AML-193 (cell line): ENCODE results near the gene ATE1.
"Not testable (repeated sequence)": the region's sequence is repeated elsewhere in the genome, so short reads cannot be mapped to it uniquely, and the experiment has no call there.

Source experiments
- DNase-seq, 2 experiments: peaks; one replicate each; lab custom pipeline; 2025; lab: John Stamatoyannopoulos, UW

ATE1 gene

DNA sequence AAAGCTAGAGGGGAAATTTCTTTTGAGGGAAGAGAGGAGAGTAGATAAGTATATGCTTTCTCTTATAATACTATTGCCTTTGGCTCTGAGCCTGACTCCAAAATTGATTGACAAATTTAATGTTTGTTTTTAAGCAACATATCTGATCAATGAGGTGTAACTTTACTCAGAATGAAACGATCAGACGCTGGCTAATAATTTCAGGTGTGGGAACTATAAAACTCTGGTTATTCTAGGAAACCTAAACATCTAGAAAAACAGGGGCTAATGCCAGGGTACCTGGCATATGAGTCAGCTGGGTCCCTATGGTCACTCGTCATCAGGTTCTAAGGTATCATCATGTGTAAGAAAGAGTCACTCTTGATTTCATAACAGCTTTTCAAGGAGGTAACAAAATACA, 139.7 kb downstream of the ATE1 start:
- DNase-seq: no peak

- DNase-seq: no peak
Observed at GRCh38 chr10:121787169-121787568, 140.7 kb downstream of the ATE1 start.

GRCh38 chr10:121783782-121784372, 144.0 kb downstream of the ATE1 start:
- no peak for DNase-seq

- DNase-seq: no peak
Observed at GRCh38 chr10:121781101-121781500, 146.7 kb downstream of the ATE1 start.

- DNase-seq: no peak
Observed at GRCh38 chr10:121774813-121775212, 153.0 kb downstream of the ATE1 start.

GRCh38 chr10:121774404-121774803, 153.4 kb downstream of the ATE1 start:
- DNase-seq: peak in 1 of 2 experiments; percentile 15

GRCh38 chr10:121772884-121773283, 154.9 kb downstream of the ATE1 start:
- DNase-seq: no peak

- no peak for DNase-seq
Observed at GRCh38 chr10:121772406-121772805, 155.4 kb downstream of the ATE1 start.

- DNase-seq: no peak
Observed at GRCh38 chr10:121771966-121772365, 155.9 kb downstream of the ATE1 start.

DNA sequence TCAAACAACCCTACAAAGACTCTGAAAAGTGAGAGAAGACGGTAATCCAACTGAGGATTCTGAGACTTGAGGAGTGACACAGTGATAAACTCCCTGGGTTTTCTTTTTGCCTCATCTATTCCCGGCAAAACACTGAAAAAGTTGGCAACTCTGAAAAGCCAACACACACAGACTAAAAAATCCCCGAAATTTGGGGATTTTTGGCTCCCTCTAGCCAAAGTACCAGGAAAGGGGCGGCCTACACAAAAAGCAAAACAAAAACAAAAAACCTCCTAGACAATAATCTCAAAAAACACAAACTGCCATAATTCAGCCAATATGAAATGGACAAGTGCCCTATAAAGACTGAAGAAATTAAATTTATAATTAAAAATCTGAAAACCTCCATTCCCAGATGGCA, 161.4 kb downstream of the ATE1 start:
- no peak for DNase-seq

DNA sequence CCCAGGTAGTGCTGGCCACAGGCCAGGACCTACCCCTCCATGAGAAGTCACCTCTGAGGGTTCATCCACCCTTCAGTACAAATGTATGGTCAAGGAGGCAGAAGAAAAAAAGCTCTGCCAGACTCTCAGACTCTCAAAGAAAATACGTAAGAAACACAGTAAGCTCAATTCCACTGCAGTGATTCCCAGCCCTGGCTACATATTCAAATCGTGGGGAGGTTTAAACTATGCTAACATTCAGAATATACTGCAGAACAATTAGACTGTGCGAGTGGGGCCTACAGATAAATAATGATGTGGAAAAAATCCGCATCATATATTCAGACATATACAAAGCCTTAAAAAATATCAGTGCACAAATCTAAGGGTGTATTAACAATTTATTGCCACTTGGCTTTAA, 162.6 kb downstream of the ATE1 start:
- no peak for DNase-seq

- DNase-seq: no peak
Observed at GRCh38 chr10:121764233-121764942, 163.4 kb downstream of the ATE1 start.

DNA sequence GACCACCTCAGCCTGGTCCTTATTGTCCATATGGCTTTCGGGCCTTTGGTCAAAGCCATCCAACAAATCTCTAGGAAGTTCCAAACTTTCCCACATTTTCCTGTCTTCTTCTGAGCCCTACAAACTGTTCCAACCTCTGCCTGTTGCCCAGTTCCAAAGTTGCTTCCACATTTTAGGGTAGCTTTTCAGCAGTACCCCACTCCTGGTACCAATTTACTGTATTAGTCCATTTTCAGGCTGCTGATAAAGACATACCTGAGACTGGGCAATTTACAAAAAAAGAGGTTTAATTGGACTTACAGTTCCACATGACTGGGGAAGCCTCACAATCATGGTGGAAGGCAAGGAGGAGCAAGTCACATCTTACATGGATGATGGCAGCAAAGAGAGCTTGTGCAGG, 170.6 kb downstream of the ATE1 start:
- DNase-seq: not testable (repeated sequence)

DNA sequence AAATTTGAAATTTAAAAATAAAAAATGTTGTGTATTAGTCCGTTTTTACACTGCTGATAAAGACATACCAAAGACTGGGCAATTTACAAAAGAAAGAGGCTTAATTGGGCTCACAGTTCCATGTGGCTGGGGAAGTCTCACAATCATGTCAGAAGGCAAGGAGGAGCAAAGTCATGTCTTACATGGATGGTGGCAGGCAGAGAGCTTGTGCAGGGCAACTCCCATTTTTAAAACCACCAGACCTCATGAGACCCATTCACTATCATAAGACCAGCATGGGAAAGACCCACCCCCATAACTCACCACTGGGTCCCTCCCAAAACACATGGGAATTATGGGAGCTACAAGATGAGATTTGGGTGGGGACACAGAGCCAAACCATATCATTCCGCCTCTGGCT, 172.3 kb downstream of the ATE1 start:
- DNase-seq: not testable (repeated sequence)

- no peak for DNase-seq
Observed at GRCh38 chr10:121754666-121755065, 173.2 kb downstream of the ATE1 start.

GRCh38 chr10:121753726-121754476, 173.9 kb downstream of the ATE1 start:
- peak; percentile 12 to 29 for DNase-seq

- no peak for DNase-seq
Observed at GRCh38 chr10:121751191-121751760, 176.6 kb downstream of the ATE1 start.

DNA sequence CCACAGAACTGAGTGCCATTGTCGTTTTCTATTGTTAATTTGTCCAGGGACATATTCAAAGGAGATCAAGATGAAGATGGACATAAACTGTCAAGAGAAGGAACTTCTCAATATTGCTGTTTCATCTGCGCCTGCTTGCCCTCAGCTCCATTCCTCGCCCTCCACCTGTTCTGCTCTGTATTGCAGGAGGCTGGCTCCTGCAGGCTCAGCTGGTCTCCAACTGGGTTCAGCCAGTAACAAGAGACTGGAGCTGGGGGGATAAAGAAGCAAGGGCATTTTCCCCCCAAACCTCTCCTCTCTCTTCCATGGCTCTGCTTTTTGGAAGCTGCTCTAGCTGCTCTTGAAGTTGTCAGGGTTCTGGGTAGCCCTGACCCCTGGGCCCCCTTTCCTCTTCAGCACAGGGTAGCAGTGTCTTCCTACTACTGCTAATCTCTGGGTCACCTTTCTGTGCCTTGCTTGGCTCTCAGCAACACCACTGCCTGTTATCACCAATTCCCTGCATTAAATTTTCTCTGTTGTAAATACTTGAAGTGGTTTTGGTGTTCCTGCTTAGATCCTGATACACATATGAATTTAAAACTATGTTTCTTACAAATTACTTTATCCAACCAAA, 180.6 kb downstream of the ATE1 start:
- no peak for DNase-seq

DNA sequence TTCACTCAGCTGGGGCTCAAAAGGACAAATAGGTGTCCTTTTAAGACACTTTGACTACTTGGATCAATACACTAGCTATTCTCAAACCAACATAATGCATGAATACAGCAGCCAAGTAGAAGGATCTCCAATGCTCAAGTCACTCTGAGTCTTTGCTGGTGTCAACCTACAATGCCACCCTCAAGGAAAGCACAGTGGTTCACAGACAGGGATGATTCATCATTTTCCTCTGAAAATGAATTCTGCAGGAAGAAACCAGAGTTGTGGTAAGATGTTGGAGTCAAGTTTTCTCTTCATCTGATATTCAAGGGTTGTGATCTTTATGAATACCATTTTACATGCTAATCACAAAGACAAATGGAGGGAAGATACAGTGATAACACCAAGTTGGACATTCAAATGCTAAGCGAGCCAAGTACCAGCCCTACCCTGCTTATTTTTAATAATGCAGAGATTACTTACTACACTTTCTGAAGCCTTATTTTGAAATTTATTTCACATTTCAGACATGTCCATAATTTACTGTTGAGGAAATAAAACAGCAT, 186.5 kb downstream of the ATE1 start:
- DNase-seq: no peak

DNA sequence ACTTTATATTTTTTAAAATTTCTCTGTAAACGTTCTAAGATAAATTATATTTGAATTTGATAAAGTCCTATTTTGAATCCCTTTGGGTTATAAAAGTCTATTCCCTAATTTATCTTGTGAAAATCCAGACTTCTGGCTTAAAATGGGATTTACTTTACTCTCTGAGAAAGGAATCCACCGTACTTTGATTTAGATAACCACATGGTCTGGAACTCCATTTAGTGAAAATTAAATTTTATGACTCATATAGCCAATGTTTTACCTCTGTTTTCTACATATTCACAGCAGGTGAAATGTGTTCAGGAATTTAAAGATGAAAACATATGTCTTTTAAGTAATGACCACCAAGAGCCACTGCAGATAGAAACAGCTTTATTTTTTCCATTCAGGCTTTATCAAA, 187.8 kb downstream of the ATE1 start:
- no peak for DNase-seq

GRCh38 chr10:121739114-121739513, 188.7 kb downstream of the ATE1 start:
- no peak for DNase-seq
